ENCODE measurements around the gene SH3BP5. TPM values are rescaled to one million over a fixed set of nuclear protein-coding genes. Genes with fewer than 3 reads are reported as not detected.
A peak's percentile ranks its signal among the peaks of the same experiment; 100 is the strongest.

SH3BP5 gene
- total RNA-seq, 5 donors from 2014 or later (not counting 1 experiment from before 2014, with no cell fraction given): 25.0 to 66.7 (median 41.7) TPM

DNA sequence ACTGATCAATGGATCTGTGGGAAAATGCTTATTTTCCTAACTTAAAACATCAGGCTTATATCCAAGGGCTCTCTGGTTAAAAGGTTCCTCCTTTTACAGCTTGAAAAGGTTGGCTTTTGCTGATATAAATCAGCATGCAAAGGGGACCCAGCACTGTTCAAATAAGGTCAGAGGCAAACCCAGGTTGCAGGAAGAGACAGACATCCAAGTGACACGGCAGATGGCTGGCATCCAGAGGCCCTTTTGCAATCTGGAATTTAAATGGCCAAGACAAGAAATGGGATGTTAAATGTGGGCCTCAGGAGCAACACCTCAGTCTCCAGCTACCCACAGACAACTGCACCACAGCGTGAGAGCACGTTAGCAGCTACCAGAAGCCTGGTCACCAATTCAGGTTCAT is 6.3 kb downstream of the SH3BP5 start:
- no peak overlapping the region for H3K27ac ChIP-seq (ENCODE audit: low read length)
- DNase-seq: no peak
- Mint-ChIP-seq H3K4me1 (peaks cover 79 to 88% (median 84%) of the 10 kb centered on the region in 3 donors), H3K27me3 (no peaks in the 10 kb centered on the region), H3K27ac (peak overlapping the region in 1 of 2 donors; percentile 45), H3K36me3 (peaks cover 44% of the 10 kb centered on the region), H3K9me3 (no peaks in the 10 kb centered on the region), H3K4me3 (peak overlapping the region in 1 of 3 donors; percentile 8)
- peaks cover 6 to 70% of the 10 kb centered on the region in 2 experiments for H3K4me1 ChIP-seq (ENCODE audit: control insufficient read depth in 1 of 2, extremely low read depth in 1 of 2, insufficient read depth in 2 of 2, low read length in 2 of 2)
- no peak for ATAC-seq (replicated peaks in 1 of 4)
- ChIA-PET CTCF (interaction anchor here in 1 of 2 donors (0.6 kb wide), 1 partner anchor 22 kb away, joined by 3 read pairs; no protein-coding TSS in a partner anchor), POLR2A (no interaction called here)
- H3K36me3 ChIP-seq (ENCODE audit: control insufficient read depth in 2 of 2, extremely low read depth in 1 of 2, insufficient read depth in 1 of 2, low read length in 1 of 2): peaks cover 4 to 52% of the 10 kb centered on the region in 2 donors
- H3K27me3 ChIP-seq (replicated peaks in 1 of 2; ENCODE audit: control insufficient read depth in 2 of 2, extremely low read depth in 1 of 2, insufficient read depth in 2 of 2, low read length in 1 of 2): no peaks in the 10 kb centered on the region
- H3K9me3 ChIP-seq: no peaks in the 10 kb centered on the region
- H3K4me3 ChIP-seq (ENCODE audit: control insufficient read depth in 1 of 2, extremely low read depth in 1 of 2, low read length in 1 of 2): no peak overlapping the region
- WGBS (ENCODE audit: insufficient coverage): 94% methylated on average over 2 of the region's 3 CpGs

DNA sequence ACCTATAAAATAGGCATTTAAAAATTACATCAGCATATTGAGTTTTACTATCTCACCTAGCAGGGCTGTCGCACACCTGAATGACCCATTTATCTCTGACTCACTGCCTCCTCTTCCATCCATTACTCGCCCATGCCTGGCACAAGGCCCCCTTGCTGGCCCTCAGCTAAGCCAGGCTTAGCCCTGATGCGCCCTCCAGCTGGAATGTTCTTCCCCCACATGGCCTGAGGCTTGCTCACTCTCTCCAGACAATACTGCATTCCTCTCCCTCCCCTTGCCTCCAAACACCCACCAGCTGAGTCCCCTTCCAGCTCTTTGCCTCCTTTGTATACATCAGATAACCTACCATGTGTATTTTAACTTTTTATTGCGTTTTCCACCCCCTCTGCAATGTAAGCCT is 7.2 kb downstream of the SH3BP5 start:
- ChIA-PET CTCF (no interaction called here), POLR2A (interaction anchor here in 1 of 2 donors (0.6 kb wide), 1 partner anchor 26 kb away, joined by 7 read pairs; no protein-coding TSS in a partner anchor)
- no peaks in the 10 kb centered on the region for H3K27me3 Mint-ChIP-seq
- H3K9me3 ChIP-seq: no peaks in the 10 kb centered on the region
- no peak overlapping the region for H3K4me3 ChIP-seq (ENCODE audit: control insufficient read depth in 1 of 2, extremely low read depth in 1 of 2, low read length in 1 of 2)
- no peak for ATAC-seq (replicated peaks in 1 of 4)
- 98% methylated on average over 4 of the region's 4 CpGs for WGBS (ENCODE audit: insufficient coverage)
- DNase-seq: no peak
- H3K4me3 Mint-ChIP-seq: peak overlapping the region in 1 of 3 donors; percentile 8
- H3K4me1 Mint-ChIP-seq: peaks cover 81 to 87% (median 83%) of the 10 kb centered on the region in 3 donors
- H3K27me3 ChIP-seq (replicated peaks in 1 of 2; ENCODE audit: control insufficient read depth in 2 of 2, extremely low read depth in 1 of 2, insufficient read depth in 2 of 2, low read length in 1 of 2): no peaks in the 10 kb centered on the region
- no peak overlapping the region for H3K27ac ChIP-seq (ENCODE audit: low read length)
- no peaks in the 10 kb centered on the region for H3K9me3 Mint-ChIP-seq
- peaks cover 11 to 75% of the 10 kb centered on the region in 2 experiments for H3K4me1 ChIP-seq (ENCODE audit: control insufficient read depth in 1 of 2, extremely low read depth in 1 of 2, insufficient read depth in 2 of 2, low read length in 2 of 2)
- H3K36me3 ChIP-seq (ENCODE audit: control insufficient read depth in 2 of 2, extremely low read depth in 1 of 2, insufficient read depth in 1 of 2, low read length in 1 of 2): peaks cover 4 to 48% of the 10 kb centered on the region in 2 donors
- H3K36me3 Mint-ChIP-seq: peaks cover 44% of the 10 kb centered on the region
- H3K27ac Mint-ChIP-seq: peak overlapping the region; percentile 23 to 61

DNA sequence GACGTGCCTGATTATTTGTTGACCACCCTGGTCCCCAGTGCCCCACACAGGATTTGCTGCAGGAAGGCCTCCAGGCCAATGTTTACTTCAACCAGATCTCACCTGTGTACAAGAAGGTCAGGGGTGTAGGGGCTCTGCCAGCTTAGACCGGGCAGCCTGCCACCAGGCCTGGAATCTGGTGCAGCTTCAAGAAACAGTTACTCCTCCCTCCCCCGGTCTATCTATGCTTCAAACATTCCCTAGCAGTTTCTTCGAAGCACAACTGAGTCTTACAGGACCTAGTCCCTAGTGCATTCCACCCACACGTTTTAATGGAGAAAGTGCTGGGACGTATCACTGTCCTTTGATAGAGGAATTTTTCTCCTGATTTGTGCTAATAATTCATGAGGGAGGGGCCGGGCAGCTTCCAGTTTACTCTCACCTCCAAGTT is 8.0 kb downstream of the SH3BP5 start:
- Mint-ChIP-seq H3K27ac (peak overlapping the region; percentile 75 to 77), H3K9me3 (no peaks in the 10 kb centered on the region), H3K36me3 (peaks cover 37% of the 10 kb centered on the region), H3K27me3 (no peaks in the 10 kb centered on the region), H3K4me3 (no peak overlapping the region), H3K4me1 (peaks cover 81 to 87% (median 83%) of the 10 kb centered on the region in 3 donors)
- no peaks in the 10 kb centered on the region for H3K27me3 ChIP-seq (replicated peaks in 1 of 2; ENCODE audit: control insufficient read depth in 2 of 2, extremely low read depth in 1 of 2, insufficient read depth in 2 of 2, low read length in 1 of 2)
- no peaks in the 10 kb centered on the region for H3K9me3 ChIP-seq
- POLR2A ChIA-PET: interaction anchor here in 1 of 2 donors (0.6 kb wide), 1 partner anchor 109 kb away, joined by 6 read pairs; no protein-coding TSS in a partner anchor
- peaks cover 4 to 44% of the 10 kb centered on the region in 2 donors for H3K36me3 ChIP-seq (ENCODE audit: control insufficient read depth in 2 of 2, extremely low read depth in 1 of 2, insufficient read depth in 1 of 2, low read length in 1 of 2)
- DNase-seq: no peak
- no peak overlapping the region for H3K4me3 ChIP-seq (ENCODE audit: control insufficient read depth in 1 of 2, extremely low read depth in 1 of 2, low read length in 1 of 2)
- H3K4me1 ChIP-seq (ENCODE audit: control insufficient read depth in 1 of 2, extremely low read depth in 1 of 2, insufficient read depth in 2 of 2, low read length in 2 of 2): peaks cover 18 to 74% of the 10 kb centered on the region in 2 experiments
- H3K27ac ChIP-seq (ENCODE audit: low read length): no peak overlapping the region
- CTCF ChIA-PET: interaction anchor here (0.6 to 1.5 kb wide), 5 partner anchors 8 to 1317 kb away, joined by 3 to 5 read pairs (median 4); partner anchors contain the start of gene SH3BP5 (in 1 of the 2)
- WGBS (ENCODE audit: insufficient coverage): 88% methylated on average over 3 of the region's 7 CpGs
- no peak for ATAC-seq (replicated peaks in 1 of 4)

DNA sequence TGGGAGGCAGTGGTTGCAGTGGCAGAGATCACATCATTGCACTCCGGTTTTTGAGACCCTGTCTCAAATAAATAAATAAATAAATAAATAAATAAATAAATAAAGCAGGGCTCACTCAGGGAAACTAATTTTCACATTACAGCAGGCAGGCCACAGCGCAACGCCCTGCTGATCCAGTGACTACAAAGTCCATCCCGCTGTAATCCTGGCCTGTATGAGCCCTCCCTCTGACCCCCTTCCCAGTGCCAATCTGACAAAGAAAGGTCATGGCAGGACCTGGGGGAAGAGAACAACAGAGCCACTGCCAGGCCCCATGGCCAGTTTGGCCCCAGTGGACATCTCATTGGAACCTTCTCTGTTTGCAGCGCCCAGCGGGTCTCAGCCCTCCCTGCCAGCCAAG is 9.3 kb downstream of the SH3BP5 start:
- Histone ChIP-seq H3K4me3 (ENCODE audit: control insufficient read depth in 1 of 2, extremely low read depth in 1 of 2, low read length in 1 of 2) (no peak overlapping the region), H3K27me3 (replicated peaks in 1 of 2; ENCODE audit: control insufficient read depth in 2 of 2, extremely low read depth in 1 of 2, insufficient read depth in 2 of 2, low read length in 1 of 2) (no peaks in the 10 kb centered on the region), H3K9me3 (no peaks in the 10 kb centered on the region), H3K36me3 (ENCODE audit: control insufficient read depth in 2 of 2, extremely low read depth in 1 of 2, insufficient read depth in 1 of 2, low read length in 1 of 2) (peaks cover 4 to 34% of the 10 kb centered on the region in 2 donors), H3K27ac (ENCODE audit: low read length) (no peak overlapping the region), H3K4me1 (ENCODE audit: control insufficient read depth in 1 of 2, extremely low read depth in 1 of 2, insufficient read depth in 2 of 2, low read length in 2 of 2) (peaks cover 16 to 74% of the 10 kb centered on the region in 2 experiments)
- ATAC-seq (replicated peaks in 1 of 4) (no peak), DNase-seq (no peak)
- Mint-ChIP-seq H3K36me3 (peaks cover 27% of the 10 kb centered on the region), H3K27me3 (no peaks in the 10 kb centered on the region), H3K4me1 (peaks cover 73 to 88% (median 83%) of the 10 kb centered on the region in 3 donors), H3K9me3 (no peaks in the 10 kb centered on the region), H3K27ac (no peak overlapping the region), H3K4me3 (no peak overlapping the region)
- ChIA-PET CTCF (interaction anchor here in 1 of 2 donors (1.0 to 1.5 kb wide), 2 partner anchors 9 to 10 kb away, joined by 3 to 5 read pairs; partner anchors contain the start of gene SH3BP5), POLR2A (no interaction called here)
- 100% methylated on average over 5 of the region's 6 CpGs for WGBS (ENCODE audit: insufficient coverage)

DNA sequence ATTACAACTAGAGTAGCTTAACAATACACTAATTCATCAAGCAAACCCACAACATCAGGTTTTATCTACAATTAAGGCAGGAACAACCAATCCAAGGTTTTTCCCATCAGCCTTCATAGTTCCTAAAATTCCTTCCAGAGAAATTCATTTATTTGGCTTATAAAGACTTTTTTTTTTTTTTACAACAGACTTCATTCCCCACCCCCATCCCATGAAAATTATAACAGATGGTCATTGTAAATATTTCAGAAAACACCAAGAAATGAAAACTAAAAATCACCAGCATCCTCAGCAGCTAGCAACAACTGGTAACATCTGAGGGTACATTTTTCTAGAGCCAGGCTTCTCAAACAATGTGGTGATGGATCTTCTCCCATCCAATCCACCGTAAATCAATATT is 11.0 kb downstream of the SH3BP5 start:
- no peaks in the 10 kb centered on the region for H3K27me3 ChIP-seq (replicated peaks in 1 of 2; ENCODE audit: control insufficient read depth in 2 of 2, extremely low read depth in 1 of 2, insufficient read depth in 2 of 2, low read length in 1 of 2)
- Mint-ChIP-seq H3K36me3 (peaks cover 23% of the 10 kb centered on the region), H3K27me3 (no peaks in the 10 kb centered on the region), H3K4me1 (peaks cover 74 to 88% (median 83%) of the 10 kb centered on the region in 3 donors), H3K9me3 (no peaks in the 10 kb centered on the region), H3K4me3 (peak overlapping the region in 1 of 3 donors; percentile 10), H3K27ac (peak overlapping the region in 1 of 2 donors; percentile 70)
- ATAC-seq (replicated peaks in 1 of 4) (no peak), DNase-seq (no peak)
- H3K4me3 ChIP-seq (ENCODE audit: control insufficient read depth in 1 of 2, extremely low read depth in 1 of 2, low read length in 1 of 2): no peak overlapping the region
- H3K27ac ChIP-seq (ENCODE audit: low read length): no peak overlapping the region
- H3K36me3 ChIP-seq (ENCODE audit: control insufficient read depth in 2 of 2, extremely low read depth in 1 of 2, insufficient read depth in 1 of 2, low read length in 1 of 2): peaks cover 4 to 20% of the 10 kb centered on the region in 2 donors
- WGBS (ENCODE audit: insufficient coverage): 86% methylated on average over 1 of the region's 1 CpG
- CTCF ChIA-PET: interaction anchor here (0.9 to 1.9 kb wide), 4 partner anchors 11 to 54 kb away, joined by 3 to 14 read pairs (median 6); partner anchors contain the start of gene SH3BP5 (in 1 of the 2)
- POLR2A ChIA-PET: interaction anchor here in 1 of 2 donors (0.6 kb wide), 2 partner anchors 24 to 232 kb away, joined by 6 to 15 read pairs; no protein-coding TSS in a partner anchor
- peaks cover 15 to 61% of the 10 kb centered on the region in 2 experiments for H3K4me1 ChIP-seq (ENCODE audit: control insufficient read depth in 1 of 2, extremely low read depth in 1 of 2, insufficient read depth in 2 of 2, low read length in 2 of 2)
- no peaks in the 10 kb centered on the region for H3K9me3 ChIP-seq

DNA sequence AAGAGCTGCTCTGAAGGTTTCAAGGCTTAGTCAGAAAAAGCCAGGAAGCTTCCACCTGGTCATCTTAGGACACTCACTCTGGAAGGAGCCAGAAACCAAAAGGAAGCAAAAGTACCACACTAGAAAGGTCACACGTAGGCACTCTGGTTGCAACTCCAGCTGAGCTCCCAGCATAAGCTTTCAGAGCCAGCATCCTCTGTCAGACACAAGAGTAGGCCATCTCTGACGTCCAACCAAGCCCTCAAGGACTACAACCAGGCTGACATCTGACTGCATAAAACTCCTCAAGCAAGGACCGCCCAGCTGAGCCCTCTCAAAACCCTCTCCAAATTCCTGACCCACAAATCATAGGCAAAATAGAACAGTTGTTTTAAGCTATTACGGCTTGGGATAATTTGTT is 12.8 kb downstream of the SH3BP5 start:
- Mint-ChIP-seq H3K27ac (peak overlapping the region; percentile 80 to 88), H3K9me3 (no peaks in the 10 kb centered on the region), H3K36me3 (peaks cover 10% of the 10 kb centered on the region), H3K4me3 (peak overlapping the region in 2 of 3 donors; percentile 17 to 21), H3K4me1 (peaks cover 70 to 86% (median 81%) of the 10 kb centered on the region in 3 donors), H3K27me3 (no peaks in the 10 kb centered on the region)
- Histone ChIP-seq H3K27me3 (replicated peaks in 1 of 2; ENCODE audit: control insufficient read depth in 2 of 2, extremely low read depth in 1 of 2, insufficient read depth in 2 of 2, low read length in 1 of 2) (no peaks in the 10 kb centered on the region), H3K27ac (ENCODE audit: low read length) (no peak overlapping the region), H3K4me3 (ENCODE audit: control insufficient read depth in 1 of 2, extremely low read depth in 1 of 2, low read length in 1 of 2) (no peak overlapping the region), H3K9me3 (no peaks in the 10 kb centered on the region), H3K4me1 (ENCODE audit: control insufficient read depth in 1 of 2, extremely low read depth in 1 of 2, insufficient read depth in 2 of 2, low read length in 2 of 2) (peaks cover 15 to 59% of the 10 kb centered on the region in 2 experiments), H3K36me3 (ENCODE audit: control insufficient read depth in 2 of 2, extremely low read depth in 1 of 2, insufficient read depth in 1 of 2, low read length in 1 of 2) (peaks cover 4 to 13% of the 10 kb centered on the region in 2 donors)
- CTCF ChIA-PET: interaction anchor here in 1 of 2 donors (0.7 to 1.9 kb wide), 7 partner anchors 9 to 60 kb away, joined by 3 to 14 read pairs (median 3); partner anchors contain the start of gene SH3BP5
- no peak for DNase-seq
- WGBS (ENCODE audit: insufficient coverage): 73% methylated on average over 3 of the region's 4 CpGs
- ATAC-seq (replicated peaks in 1 of 4): no peak
- POLR2A ChIA-PET: interaction anchor here in 1 of 2 donors (0.6 to 0.7 kb wide), 3 partner anchors 21 to 33 kb away, joined by 3 to 4 read pairs (median 3); no protein-coding TSS in a partner anchor

All from T-cell (primary cell).